Measurements from ENCODE around the gene MYBPC3.

MYBPC3 gene

GRCh38 chr11:47352556-47352955 lies at the start of gene MYBPC3:
MYBPC3 (minus strand) TSS chr11:47352702; CDS start chr11:47352647, 55 bp downstream.
- Mint-ChIP-seq H3K27me3 (ENCODE audit: low read depth, poor library complexity) (peaks cover 8% of the 10 kb centered on the region), H3K9me3 (no peaks in the 10 kb centered on the region)
- no peak for TF ChIP-seq CTCF (IDR thresholded peaks at IDR 0.05)

DNA sequence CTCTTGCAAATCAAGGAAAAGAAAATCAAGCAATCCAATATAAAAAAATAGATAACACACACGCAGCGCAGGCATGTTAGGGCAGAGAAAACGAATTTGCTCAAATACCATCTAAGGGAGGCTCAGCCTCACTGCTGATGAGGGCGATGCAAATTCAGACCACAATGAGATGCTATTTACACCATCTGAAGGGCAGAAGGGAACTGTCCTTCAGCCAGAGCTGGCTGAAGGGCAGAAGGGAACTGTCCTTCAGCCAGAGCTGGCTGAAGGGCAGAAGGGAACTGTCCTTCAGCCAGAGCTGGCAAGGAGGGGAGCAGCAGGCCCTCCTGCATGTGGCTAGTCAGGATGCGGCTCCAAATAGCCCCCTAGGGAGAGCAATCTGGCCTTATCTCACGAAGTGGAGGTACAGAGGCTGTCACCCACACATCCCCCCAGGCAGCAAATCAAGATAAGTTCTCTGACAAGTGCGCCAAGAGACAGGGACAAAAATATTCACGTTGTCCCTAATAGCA lies 48.3 kb upstream of the MYBPC3 start:
- H3K27ac Mint-ChIP-seq, result peak overlapping the region; percentile 98
- TF ChIP-seq CTCF (IDR thresholded peaks at IDR 0.05), result no peak
- H3K36me3 Mint-ChIP-seq (ENCODE audit: low read depth), result no peaks in the 10 kb centered on the region
- no peaks in the 10 kb centered on the region for H3K9me3 Mint-ChIP-seq
- no peak for DNase-seq
- peaks cover 53% of the 10 kb centered on the region for H3K4me1 Mint-ChIP-seq
- H3K27me3 Mint-ChIP-seq (ENCODE audit: low read depth, poor library complexity), result peaks cover 5% of the 10 kb centered on the region
- H3K4me3 Mint-ChIP-seq, result peak overlapping the region; percentile 76

More at GRCh38 chr11:47352556-47352955, at the start of gene MYBPC3:
- Mint-ChIP-seq H3K4me1 (peaks cover 11% of the 10 kb centered on the region), H3K27ac (peak within 1 kb of the TSS; percentile 58), H3K4me3 (no peak within 1 kb of the TSS), H3K36me3 (ENCODE audit: low read depth) (no peaks in the 10 kb centered on the region)
- no peak for DNase-seq

DNA sequence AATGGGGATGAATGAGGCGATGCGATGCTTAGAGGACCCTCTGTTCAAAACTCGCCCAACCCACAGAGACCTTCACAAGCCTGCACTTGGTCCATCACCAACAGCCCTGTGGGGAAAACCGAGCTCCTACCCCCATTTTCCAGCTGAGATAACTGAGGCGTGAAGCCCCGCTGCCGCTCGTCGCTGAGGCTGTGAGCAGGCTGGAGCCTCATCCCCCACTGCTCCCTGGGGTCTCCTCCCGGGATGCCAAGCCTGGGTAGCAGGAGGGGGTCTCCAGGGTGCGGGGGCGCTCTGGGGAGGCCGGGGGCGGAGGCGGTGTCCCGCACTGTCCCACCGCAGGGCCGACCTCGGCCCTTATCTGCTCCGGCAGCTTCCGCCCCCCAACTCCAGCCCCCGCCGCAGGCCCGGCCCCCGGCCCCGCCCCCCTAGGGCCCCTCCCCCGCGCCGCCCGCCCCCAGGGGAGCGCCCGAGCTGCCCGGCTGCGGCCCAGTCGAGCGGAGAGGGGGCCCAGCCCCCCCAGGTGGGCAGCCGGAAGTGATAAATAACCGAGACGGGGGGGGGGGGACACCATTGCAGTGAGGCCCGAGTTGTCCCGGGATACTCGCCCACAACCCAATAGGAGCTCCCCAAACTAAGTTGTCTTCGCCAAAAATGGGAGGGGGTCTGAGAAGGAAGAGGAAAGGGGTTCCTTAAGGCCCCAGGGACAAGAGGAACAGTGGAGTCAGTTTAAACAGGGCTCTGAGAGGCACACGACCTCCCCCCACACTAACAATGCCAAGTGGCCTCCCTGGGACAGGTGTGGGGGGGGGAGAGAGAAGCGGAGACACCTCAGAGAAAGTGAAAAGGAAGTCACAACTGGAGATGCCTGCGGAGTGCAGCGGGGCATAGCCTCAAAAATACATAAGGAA lies 47.6 kb upstream of the MYBPC3 start:
- H3K36me3 Mint-ChIP-seq (ENCODE audit: low read depth), result no peaks in the 10 kb centered on the region
- H3K27ac Mint-ChIP-seq, result peak overlapping the region; percentile 98
- H3K4me3 Mint-ChIP-seq, result peak overlapping the region; percentile 76
- DNase-seq, result peak; percentile 71
- TF ChIP-seq CTCF (IDR thresholded peaks at IDR 0.05), result no peak
- H3K9me3 Mint-ChIP-seq, result no peaks in the 10 kb centered on the region
- H3K27me3 Mint-ChIP-seq (ENCODE audit: low read depth, poor library complexity), result peaks cover 5% of the 10 kb centered on the region
- H3K4me1 Mint-ChIP-seq, result peaks cover 60% of the 10 kb centered on the region

DNA sequence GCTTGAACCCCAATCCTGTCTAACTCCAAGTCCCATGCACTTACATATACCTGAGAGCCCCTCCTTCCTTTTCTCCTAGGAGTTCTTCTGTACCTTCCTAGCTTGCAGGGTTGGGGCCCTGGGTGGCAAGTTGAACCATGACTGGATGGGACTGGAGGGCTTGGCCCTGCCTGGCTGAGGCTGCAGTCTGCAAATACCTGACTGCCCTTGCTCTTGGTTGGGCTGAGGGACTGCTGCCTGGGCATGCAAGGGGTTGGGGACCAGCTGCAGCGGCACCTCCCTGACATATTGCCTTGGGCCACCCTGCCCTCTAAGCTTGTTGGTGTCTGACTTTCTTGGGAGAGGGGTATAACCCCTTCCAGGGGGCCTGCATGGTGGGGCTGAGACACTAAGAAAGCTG lies 46.0 kb upstream of the MYBPC3 start:
- Mint-ChIP-seq H3K36me3 (ENCODE audit: low read depth) (no peaks in the 10 kb centered on the region), H3K4me1 (peaks cover 67% of the 10 kb centered on the region), H3K27ac (peak overlapping the region; percentile 69), H3K4me3 (no peak overlapping the region), H3K9me3 (no peaks in the 10 kb centered on the region), H3K27me3 (ENCODE audit: low read depth, poor library complexity) (peaks cover 5% of the 10 kb centered on the region)
- no peak for TF ChIP-seq CTCF (IDR thresholded peaks at IDR 0.05)
- no peak for DNase-seq

GRCh38 chr11:47398011-47398410 lies 45.5 kb upstream of the MYBPC3 start:
- Mint-ChIP-seq H3K27me3 (ENCODE audit: low read depth, poor library complexity) (peaks cover 5% of the 10 kb centered on the region), H3K27ac (peak overlapping the region; percentile 69), H3K4me3 (no peak overlapping the region), H3K9me3 (no peaks in the 10 kb centered on the region), H3K36me3 (ENCODE audit: low read depth) (no peaks in the 10 kb centered on the region), H3K4me1 (peaks cover 66% of the 10 kb centered on the region)
- DNase-seq, result no peak
- no peak for TF ChIP-seq CTCF (IDR thresholded peaks at IDR 0.05)

GRCh38 chr11:47396049-47396320 lies 43.5 kb upstream of the MYBPC3 start:
- Mint-ChIP-seq H3K4me3 (no peak overlapping the region), H3K4me1 (peaks cover 71% of the 10 kb centered on the region), H3K9me3 (no peaks in the 10 kb centered on the region), H3K36me3 (ENCODE audit: low read depth) (no peaks in the 10 kb centered on the region), H3K27me3 (ENCODE audit: low read depth, poor library complexity) (no peaks in the 10 kb centered on the region), H3K27ac (no peak overlapping the region)
- no peak for TF ChIP-seq CTCF (IDR thresholded peaks at IDR 0.05)
- DNase-seq, result no peak

Measured in nephron progenitor cell (in vitro differentiated cells).